LHCN-M2 (cell line): Measurements from ENCODE around the gene CR2. TPM values are rescaled to one million over a fixed set of nuclear protein-coding genes. Genes with fewer than 3 reads are reported as not detected.
A peak's percentile ranks its signal among the peaks of the same experiment; 100 is the strongest.
"Not testable (repeated sequence)": the region's sequence is repeated elsewhere in the genome, so short reads cannot be mapped to it uniquely, and the experiment has no call there.

Experiments
- DNase-seq: peaks from one replicate; pipeline ENCODE4 v3.0.0-alpha.2; 2012; ENCODE audit warnings: low read depth
- total RNA-seq: library from RNA; depleted of rRNA; stranded (reverse); fragments of >200 nt; gene quantifications from 2 replicates; pipeline ENCODE4 v1.2.3, GENCODE V29; 2014

CR2 gene
- total RNA-seq, 1 experiment from 2014 or later: not detected

- DNase-seq: no peak
These were observed 9.5 kb upstream of the CR2 start for GRCh38 chr1:207444514-207445217.

GRCh38 chr1:207453710-207454045 lies 450 bp upstream of the CR2 start:
- no peak for DNase-seq

GRCh38 chr1:207455183-207455754 lies 1.1 kb downstream of the CR2 start:
- no peak for DNase-seq

GRCh38 chr1:207458414-207458813 lies 4.3 kb downstream of the CR2 start:
- DNase-seq: no peak

- no peak for DNase-seq
These were observed 4.9 kb downstream of the CR2 start for GRCh38 chr1:207459008-207459407.

- DNase-seq: no peak
These were observed 7.5 kb downstream of the CR2 start for GRCh38 chr1:207461649-207462048.

GRCh38 chr1:207462535-207462934 lies 8.4 kb downstream of the CR2 start:
- no peak for DNase-seq

- DNase-seq: peak; percentile 19
These were observed 8.9 kb downstream of the CR2 start for GRCh38 chr1:207463021-207463420.

- DNase-seq: no peak
These were observed 9.4 kb downstream of the CR2 start for GRCh38 chr1:207463571-207463970.

- DNase-seq: no peak
These were observed 16.8 kb downstream of the CR2 start for GRCh38 chr1:207470927-207471326.

GRCh38 chr1:207474210-207474609 lies 20.1 kb downstream of the CR2 start:
- DNase-seq: no peak

GRCh38 chr1:207486198-207486597 lies 32.1 kb downstream of the CR2 start:
- no peak for DNase-seq

- no peak for DNase-seq
These were observed 33.5 kb downstream of the CR2 start for GRCh38 chr1:207487636-207488035.

- no peak for DNase-seq
These were observed 39.1 kb downstream of the CR2 start for GRCh38 chr1:207493212-207493611.

- DNase-seq: no peak
These were observed 40.0 kb downstream of the CR2 start for GRCh38 chr1:207494171-207494570.

GRCh38 chr1:207495281-207495680 lies 41.2 kb downstream of the CR2 start:
- DNase-seq: not testable (repeated sequence)

GRCh38 chr1:207495801-207496792 lies 42.0 kb downstream of the CR2 start, which contains the start of gene CR1:
CR1 (plus strand) TSS chr1:207496157; CDS start chr1:207496268, 111 bp downstream.
- DNase-seq: no peak

- no peak for DNase-seq
These were observed 43.8 kb downstream of the CR2 start for GRCh38 chr1:207497941-207498340.

- peak; percentile 54 for DNase-seq
These were observed 45.4 kb downstream of the CR2 start for GRCh38 chr1:207499573-207499972.

- no peak for DNase-seq
These were observed 46.2 kb downstream of the CR2 start for GRCh38 chr1:207500306-207500705.

GRCh38 chr1:207501071-207501470 lies 46.9 kb downstream of the CR2 start:
- no peak for DNase-seq

GRCh38 chr1:207502726-207503125 lies 48.6 kb downstream of the CR2 start:
- no peak for DNase-seq
